Nephron (organoid): ENCODE measurements around the gene MAP4K4.
"Not testable (repeated sequence)": the region's sequence is repeated elsewhere in the genome, so short reads cannot be mapped to it uniquely, and the experiment has no call there.

ENCODE experiments used
- H3K27ac Mint-ChIP-seq, 3 experiments: 2 replicates each; pipeline ENCODE4 v1.8.0; 2020; ENCODE audit warnings: mixed read lengths in 3 of 3, mild to moderate bottlenecking in 2 of 3, moderate library complexity in 1 of 3
- H3K27me3 Mint-ChIP-seq: 2 replicates; pipeline ENCODE4 v1.8.0; 2021; ENCODE audit warnings: low read depth, mild to moderate bottlenecking, moderate library complexity, mixed read lengths
- H3K36me3 Mint-ChIP-seq: 2 replicates; pipeline ENCODE4 v1.8.0; 2020; ENCODE audit warnings: low read depth, mixed read lengths
- H3K4me1 Mint-ChIP-seq: 2 replicates; pipeline ENCODE4 v1.8.0; 2020; ENCODE audit warnings: mixed read lengths
- H3K4me3 Mint-ChIP-seq, 3 experiments: 2 replicates each; pipeline ENCODE4 v1.8.0; 2020; ENCODE audit warnings: mild to moderate bottlenecking in 3 of 3, mixed read lengths in 3 of 3, moderate library complexity in 2 of 3
- H3K9me3 Mint-ChIP-seq: 2 replicates; pipeline ENCODE4 v1.8.0; 2020; ENCODE audit warnings: mixed read lengths
- CTCF ChIP-seq, 3 experiments: fragments of 200-600 bp; sonication (generic); IDR thresholded peaks; one replicate each; pipeline ENCODE4 v1.5.0; 2021; ENCODE audit warnings: antibody characterized with exemption in 3 of 3; ENCODE audit not compliant: unreplicated experiment in 3 of 3

Gene MAP4K4

GRCh38 chr2:101912545-101912944 lies 215.0 kb downstream of the MAP4K4 start:
- no peak for TF ChIP-seq CTCF (IDR thresholded peaks at IDR 0.05; ENCODE audit: unreplicated experiment in 3 of 3)
- H3K4me1 Mint-ChIP-seq: no peaks in the 10 kb centered on the region
- H3K36me3 Mint-ChIP-seq: peaks cover 4% of the 10 kb centered on the region
- no peak overlapping the region for H3K27ac Mint-ChIP-seq
- H3K9me3 Mint-ChIP-seq: peaks cover 16% of the 10 kb centered on the region
- no peak overlapping the region for H3K4me3 Mint-ChIP-seq
- no peaks in the 10 kb centered on the region for H3K27me3 Mint-ChIP-seq

GRCh38 chr2:101921319-101921952 lies 223.9 kb downstream of the MAP4K4 start:
- no peak for TF ChIP-seq CTCF (IDR thresholded peaks at IDR 0.05; ENCODE audit: unreplicated experiment in 3 of 3)
- no peaks in the 10 kb centered on the region for H3K4me1 Mint-ChIP-seq
- H3K27ac Mint-ChIP-seq: peak overlapping the region in 1 of 3 experiments; percentile 67
- H3K4me3 Mint-ChIP-seq: no peak overlapping the region
- peaks cover 3% of the 10 kb centered on the region for H3K36me3 Mint-ChIP-seq
- no peaks in the 10 kb centered on the region for H3K27me3 Mint-ChIP-seq
- H3K9me3 Mint-ChIP-seq: peaks cover 22% of the 10 kb centered on the region

GRCh38 chr2:101921953-101922325 lies 224.4 kb downstream of the MAP4K4 start:
- Mint-ChIP-seq H3K9me3 (peaks cover 27% of the 10 kb centered on the region), H3K4me1 (no peaks in the 10 kb centered on the region), H3K4me3 (no peak overlapping the region), H3K27me3 (no peaks in the 10 kb centered on the region), H3K27ac (no peak overlapping the region), H3K36me3 (peaks cover 3% of the 10 kb centered on the region)
- no peak for TF ChIP-seq CTCF (IDR thresholded peaks at IDR 0.05; ENCODE audit: unreplicated experiment in 3 of 3)

GRCh38 chr2:101924311-101924710 lies 226.8 kb downstream of the MAP4K4 start:
- H3K4me1 Mint-ChIP-seq, H3K27ac Mint-ChIP-seq, H3K27me3 Mint-ChIP-seq, H3K4me3 Mint-ChIP-seq, H3K36me3 Mint-ChIP-seq: not testable (repeated sequence)
- H3K9me3 Mint-ChIP-seq: peaks cover 38% of the 10 kb centered on the region

- H3K4me1 Mint-ChIP-seq: no peaks in the 10 kb centered on the region
- peaks cover 34% of the 10 kb centered on the region for H3K9me3 Mint-ChIP-seq
- H3K36me3 Mint-ChIP-seq: no peaks in the 10 kb centered on the region
- H3K4me3 Mint-ChIP-seq: no peak overlapping the region
- TF ChIP-seq CTCF (IDR thresholded peaks at IDR 0.05; ENCODE audit: unreplicated experiment in 3 of 3): no peak
- no peaks in the 10 kb centered on the region for H3K27me3 Mint-ChIP-seq
- no peak overlapping the region for H3K27ac Mint-ChIP-seq
Measured at GRCh38 chr2:101930019-101930418, 232.5 kb downstream of the MAP4K4 start.

GRCh38 chr2:101930847-101931246 lies 233.3 kb downstream of the MAP4K4 start:
- Mint-ChIP-seq H3K27ac (no peak overlapping the region), H3K27me3 (no peaks in the 10 kb centered on the region), H3K9me3 (peaks cover 27% of the 10 kb centered on the region), H3K4me1 (no peaks in the 10 kb centered on the region), H3K4me3 (no peak overlapping the region), H3K36me3 (no peaks in the 10 kb centered on the region)
- no peak for TF ChIP-seq CTCF (IDR thresholded peaks at IDR 0.05; ENCODE audit: unreplicated experiment in 3 of 3)
